Mesendoderm (in vitro differentiated cells): ENCODE results near the gene KIAA1217.

Source experiments
- DNase-seq: peaks from one replicate; pipeline ENCODE4 v3.0.0; 2013
- H2AK5ac ChIP-seq: 2 replicates; pipeline ENCODE4 v1.6.1; 2013; ENCODE audit warnings: low read length, inconsistent platforms
- H2BK120ac ChIP-seq: 2 replicates; pipeline ENCODE4 v1.6.1; 2013; ENCODE audit warnings: low read depth, mild to moderate bottlenecking, low read length, moderate library complexity, mixed read lengths
- H2BK15ac ChIP-seq: replicated peaks from 2 replicates; pipeline ENCODE4 v1.6.1; 2013; ENCODE audit warnings: low read depth, mild to moderate bottlenecking, moderate library complexity
- H2BK5ac ChIP-seq: 2 replicates; pipeline ENCODE4 v1.6.1; 2013; ENCODE audit warnings: low read length, inconsistent platforms
- H3K18ac ChIP-seq: 2 replicates; pipeline ENCODE4 v1.6.1; 2013; ENCODE audit warnings: mild to moderate bottlenecking, low read length, mixed read lengths
- H3K23ac ChIP-seq: one replicate; pipeline ENCODE4 v1.6.1; 2013; ENCODE audit warnings: low read length
- H3K27ac ChIP-seq: 2 replicates; pipeline ENCODE4 v1.5.1; 2013; ENCODE audit warnings: low read depth, mild to moderate bottlenecking, inconsistent platforms, low read length, moderate library complexity
- H3K27me3 ChIP-seq: 2 replicates; pipeline ENCODE4 v1.6.1; 2013; ENCODE audit warnings: low read length, control low read depth, mild to moderate bottlenecking, inconsistent platforms; ENCODE audit not compliant: insufficient read depth, poor library complexity
- H3K36me3 ChIP-seq: 2 replicates; pipeline ENCODE4 v1.6.1; 2013; ENCODE audit warnings: low read length, inconsistent platforms; ENCODE audit not compliant: control insufficient read depth, insufficient read depth
- H3K4ac ChIP-seq: one replicate; pipeline ENCODE4 v1.6.1; 2013; ENCODE audit warnings: low read depth, mild to moderate bottlenecking, low read length, moderate library complexity
- H3K4me1 ChIP-seq: 2 replicates; pipeline ENCODE4 v1.6.1; 2013; ENCODE audit warnings: low read depth, low read length, inconsistent platforms; ENCODE audit not compliant: control insufficient read depth
- H3K4me2 ChIP-seq: 2 replicates; pipeline ENCODE4 v1.6.1; 2013; ENCODE audit warnings: low read length
- H3K4me3 ChIP-seq: 2 replicates; pipeline ENCODE4 v1.5.1; 2013; ENCODE audit warnings: mild to moderate bottlenecking, low read length
- H3K56ac ChIP-seq: one replicate; pipeline ENCODE4 v1.6.1; 2013; ENCODE audit warnings: low read length
- H3K79me1 ChIP-seq: 2 replicates; pipeline ENCODE4 v1.6.1; 2013; ENCODE audit warnings: low read length, inconsistent platforms
- H3K79me2 ChIP-seq: 2 replicates; pipeline ENCODE4 v1.6.1; 2013; ENCODE audit warnings: mild to moderate bottlenecking, low read length; ENCODE audit not compliant: control insufficient read depth, insufficient read depth
- H3K9ac ChIP-seq: 2 replicates; pipeline ENCODE4 v1.6.1; 2013; ENCODE audit warnings: low read length, inconsistent platforms
- H4K5ac ChIP-seq: one replicate; pipeline ENCODE4 v1.6.1; 2013; ENCODE audit warnings: low read length
- H4K8ac ChIP-seq: one replicate; pipeline ENCODE4 v1.6.1; 2013; ENCODE audit warnings: low read depth, mild to moderate bottlenecking, control low read depth, low read length, moderate library complexity
- WGBS: extraction: QIAGEN DNeasy Blood & Tissue Kit; methylation state at CpG from one replicate; pipeline ENCODE4 v1.1.7; 2013; ENCODE audit warnings: low lambda C conversion rate, missing lambda C conversion rate; ENCODE audit not compliant: insufficient coverage; ENCODE audit errors: extremely low coverage; 5-methylcytosine and 5-hydroxymethylcytosine counted together

KIAA1217 gene

DNA sequence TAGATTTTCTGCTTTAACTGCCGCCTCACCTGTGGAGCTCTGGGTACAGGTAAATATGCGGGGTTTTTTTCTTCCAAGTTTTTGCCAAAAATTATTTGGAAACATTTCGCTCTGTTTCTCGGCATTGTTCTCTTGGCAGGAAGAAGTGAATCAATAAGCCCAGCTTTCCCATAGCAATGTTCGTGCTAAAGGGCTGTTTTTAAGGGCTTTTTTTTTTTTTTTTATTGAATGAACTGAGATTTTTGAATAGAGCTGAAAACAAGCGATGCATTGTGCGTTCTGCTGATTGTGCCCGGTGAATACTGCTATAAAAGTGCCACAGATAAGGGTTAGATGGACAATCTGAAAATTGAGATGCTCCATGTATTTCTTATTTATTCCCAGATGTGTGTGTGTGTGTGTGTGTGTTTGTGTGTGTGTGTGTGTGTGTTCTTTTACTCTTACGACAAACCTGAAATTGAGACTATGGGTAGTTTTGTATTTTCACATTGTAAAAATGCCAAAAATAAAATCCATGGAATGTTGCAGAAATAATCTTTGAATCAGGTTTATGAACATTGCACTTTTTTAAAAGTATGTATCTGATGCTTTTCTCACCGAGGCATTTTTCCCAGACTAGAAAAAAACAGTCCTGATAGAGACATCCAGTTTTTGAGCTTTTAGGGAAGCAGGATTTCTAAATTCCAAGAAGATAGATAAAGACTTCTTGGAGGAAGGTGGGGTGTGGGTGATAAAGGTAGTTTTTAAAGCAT is 30.5 kb downstream of the KIAA1217 start:
- Histone ChIP-seq H4K8ac (no peak overlapping the region), H3K9ac (no peak overlapping the region), H3K27me3 (no peaks in the 10 kb centered on the region), H2BK15ac (peak overlapping the region; percentile 74), H3K4me1 (peaks cover 19% of the 10 kb centered on the region), H3K4ac (no peak overlapping the region), H2BK5ac (no peak overlapping the region), H3K23ac (no peak overlapping the region), H3K18ac (peak overlapping the region; percentile 39), H3K56ac (no peak overlapping the region), H4K5ac (no peak overlapping the region), H3K79me2 (no peaks in the 10 kb centered on the region), H2AK5ac (no peak overlapping the region), H3K36me3 (no peaks in the 10 kb centered on the region), H3K79me1 (no peaks in the 10 kb centered on the region), H3K27ac (no peak overlapping the region), H2BK120ac (no peak overlapping the region), H3K4me3 (no peak overlapping the region), H3K4me2 (no peak overlapping the region)
- DNase-seq = no peak
- WGBS = no CpG with 5 or more reads among the region's 10 CpGs

DNA sequence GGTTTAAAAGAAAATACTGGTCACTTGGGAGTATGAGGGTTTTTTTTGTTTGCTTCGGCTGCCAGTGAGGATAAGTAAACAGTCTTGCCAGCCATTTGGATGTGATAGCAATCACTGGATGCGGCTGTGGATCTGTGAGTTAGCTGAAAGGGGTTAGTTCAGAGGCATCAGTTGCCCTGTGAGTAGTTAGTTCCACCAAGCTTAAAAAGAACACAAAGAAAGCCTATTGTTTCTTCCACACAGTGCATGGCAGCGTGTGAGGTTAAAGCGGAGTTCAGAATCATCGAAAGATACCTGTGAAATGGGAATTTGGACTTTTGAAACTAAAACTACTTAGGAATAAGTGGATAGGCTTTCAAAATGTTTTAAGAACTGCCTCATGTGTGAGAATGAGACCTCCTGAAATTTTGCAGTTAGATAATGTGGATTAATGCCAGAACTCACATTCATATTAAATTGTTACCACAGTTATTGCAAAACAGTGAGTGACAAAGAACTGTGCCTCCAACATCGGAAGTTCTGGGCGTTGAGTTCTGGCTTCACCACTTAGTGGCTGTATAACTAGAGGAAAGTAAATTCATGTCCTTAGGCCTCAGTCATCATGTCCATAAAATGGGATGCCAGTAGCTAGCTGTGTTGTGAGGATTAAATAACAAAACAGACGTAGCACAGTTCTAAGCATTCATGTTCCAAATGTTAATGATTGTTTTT is 31.3 kb downstream of the KIAA1217 start:
- DNase-seq = peak; percentile 45
- no peak overlapping the region for H4K8ac ChIP-seq
- H3K79me1 ChIP-seq = no peaks in the 10 kb centered on the region
- no peak overlapping the region for H3K4me3 ChIP-seq
- WGBS = no CpG with 5 or more reads among the region's 8 CpGs
- no peak overlapping the region for H2AK5ac ChIP-seq
- H3K27ac ChIP-seq = no peak overlapping the region
- no peak overlapping the region for H2BK5ac ChIP-seq
- H3K27me3 ChIP-seq = no peaks in the 10 kb centered on the region
- peak overlapping the region; percentile 30 for H3K56ac ChIP-seq
- H3K36me3 ChIP-seq = no peaks in the 10 kb centered on the region
- H3K9ac ChIP-seq = no peak overlapping the region
- H3K4ac ChIP-seq = no peak overlapping the region
- peak overlapping the region; percentile 51 for H3K18ac ChIP-seq
- no peak overlapping the region for H2BK120ac ChIP-seq
- no peak overlapping the region for H3K4me2 ChIP-seq
- H3K4me1 ChIP-seq = peaks cover 19% of the 10 kb centered on the region
- no peak overlapping the region for H2BK15ac ChIP-seq
- H4K5ac ChIP-seq = no peak overlapping the region
- no peak overlapping the region for H3K23ac ChIP-seq
- H3K79me2 ChIP-seq = no peaks in the 10 kb centered on the region

DNA sequence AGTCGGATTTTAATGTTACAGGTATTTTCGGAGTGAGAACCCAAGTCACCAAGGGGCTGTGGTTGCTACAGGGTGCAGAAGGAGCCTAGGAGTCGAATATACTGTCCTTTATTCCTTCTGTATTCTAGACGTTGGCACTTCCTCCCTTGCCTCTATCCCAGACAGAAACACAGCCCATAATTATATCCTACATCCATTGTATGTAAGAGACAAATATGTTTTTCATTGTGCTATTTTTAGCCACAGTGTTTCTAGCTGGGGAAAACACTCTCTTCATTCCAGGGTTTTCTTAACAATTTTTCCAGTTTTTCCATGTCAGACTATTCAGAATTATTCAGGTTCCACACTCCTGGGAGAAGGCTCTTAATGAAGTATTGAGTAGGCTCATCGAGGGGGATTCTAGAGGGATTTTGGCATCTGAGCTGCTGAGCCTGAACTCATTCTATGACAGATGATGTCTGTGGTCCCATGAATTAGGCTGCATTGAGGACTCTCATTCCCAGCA is 32.6 kb downstream of the KIAA1217 start:
- Histone ChIP-seq H3K4me2 (no peak overlapping the region), H2BK15ac (peak overlapping the region; percentile 27), H2AK5ac (no peak overlapping the region), H3K9ac (no peak overlapping the region), H3K27ac (no peak overlapping the region), H3K27me3 (no peaks in the 10 kb centered on the region), H3K4me1 (peaks cover 19% of the 10 kb centered on the region), H3K4me3 (no peak overlapping the region), H3K56ac (no peak overlapping the region), H4K5ac (no peak overlapping the region), H3K23ac (no peak overlapping the region), H2BK120ac (no peak overlapping the region), H3K79me2 (no peaks in the 10 kb centered on the region), H3K4ac (peak overlapping the region; percentile 36), H3K36me3 (no peaks in the 10 kb centered on the region), H4K8ac (no peak overlapping the region), H3K79me1 (no peaks in the 10 kb centered on the region), H3K18ac (no peak overlapping the region), H2BK5ac (no peak overlapping the region)
- DNase-seq = no peak
- no CpG with 5 or more reads among the region's 5 CpGs for WGBS

GRCh38 chr10:24242562-24242961 is 33.6 kb downstream of the KIAA1217 start:
- H3K79me2 ChIP-seq = no peaks in the 10 kb centered on the region
- H3K27me3 ChIP-seq = no peaks in the 10 kb centered on the region
- no peak overlapping the region for H2BK120ac ChIP-seq

DNA sequence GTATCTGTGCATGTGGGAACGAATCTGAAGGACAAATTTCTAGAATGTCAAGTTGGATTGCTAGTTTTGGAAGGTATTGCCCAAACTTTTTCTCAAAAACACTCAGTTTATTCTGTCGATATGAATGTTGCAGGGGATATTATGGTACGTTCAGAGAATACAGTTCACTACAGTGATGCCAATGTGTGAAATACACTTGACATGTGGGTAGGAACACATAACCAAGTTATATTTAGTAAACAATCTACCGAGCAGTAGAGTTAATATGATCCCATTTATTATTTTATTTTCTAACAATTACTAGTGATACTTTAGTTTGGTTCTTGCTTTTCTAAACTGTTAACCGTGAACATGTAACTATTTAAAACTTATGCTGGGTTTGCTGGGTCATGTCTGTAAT is 37.4 kb downstream of the KIAA1217 start:
- Histone ChIP-seq H4K8ac (no peak overlapping the region), H4K5ac (no peak overlapping the region), H3K79me2 (no peaks in the 10 kb centered on the region), H2BK120ac (no peak overlapping the region), H3K23ac (no peak overlapping the region), H2AK5ac (no peak overlapping the region), H3K36me3 (no peaks in the 10 kb centered on the region), H3K79me1 (no peaks in the 10 kb centered on the region), H3K9ac (no peak overlapping the region), H3K27ac (no peak overlapping the region), H3K27me3 (no peaks in the 10 kb centered on the region), H2BK5ac (no peak overlapping the region), H3K56ac (no peak overlapping the region), H3K18ac (no peak overlapping the region), H3K4ac (no peak overlapping the region), H3K4me3 (no peak overlapping the region), H2BK15ac (no peak overlapping the region), H3K4me2 (no peak overlapping the region), H3K4me1 (no peaks in the 10 kb centered on the region)
- WGBS = no CpG with 5 or more reads among the region's 5 CpGs
- no peak for DNase-seq

More at GRCh38 chr10:24242562-24242961, 33.6 kb downstream of the KIAA1217 start:
- no peak for DNase-seq
- WGBS = no CpG with 5 or more reads among the region's 4 CpGs
- Histone ChIP-seq H2BK15ac (no peak overlapping the region), H4K5ac (no peak overlapping the region), H3K36me3 (no peaks in the 10 kb centered on the region), H2BK5ac (no peak overlapping the region), H3K23ac (no peak overlapping the region), H3K9ac (no peak overlapping the region), H3K4ac (no peak overlapping the region), H3K56ac (no peak overlapping the region), H3K4me3 (no peak overlapping the region), H3K27ac (no peak overlapping the region), H3K18ac (no peak overlapping the region), H4K8ac (no peak overlapping the region), H2AK5ac (no peak overlapping the region), H3K4me1 (peaks cover 18% of the 10 kb centered on the region), H3K79me1 (no peaks in the 10 kb centered on the region), H3K4me2 (no peak overlapping the region)
